WI38 (cell line): ENCODE data around the gene MIXL1.
"Not testable (repeated sequence)": the region's sequence is repeated elsewhere in the genome, so short reads cannot be mapped to it uniquely, and the experiment has no call there.

ENCODE experiments used
- H3K4me3 ChIP-seq: 2 replicates; pipeline ENCODE4 v1.5.1; 2011; ENCODE audit warnings: low read depth, mild to moderate bottlenecking, control low read depth, low read length
- TF ChIP-seq, protein P1 (sequence below): IDR thresholded peaks from 2 replicates; pipeline ENCODE4 v1.5.1; 2012; ENCODE audit warnings: low read depth, mild to moderate bottlenecking, control low read depth, low read length

Gene MIXL1

GRCh38 chr1:226255380-226255779 is 31.9 kb downstream of the MIXL1 start:
- H3K4me3 ChIP-seq, result no peak overlapping the region
- TF ChIP-seq, protein P1, sequence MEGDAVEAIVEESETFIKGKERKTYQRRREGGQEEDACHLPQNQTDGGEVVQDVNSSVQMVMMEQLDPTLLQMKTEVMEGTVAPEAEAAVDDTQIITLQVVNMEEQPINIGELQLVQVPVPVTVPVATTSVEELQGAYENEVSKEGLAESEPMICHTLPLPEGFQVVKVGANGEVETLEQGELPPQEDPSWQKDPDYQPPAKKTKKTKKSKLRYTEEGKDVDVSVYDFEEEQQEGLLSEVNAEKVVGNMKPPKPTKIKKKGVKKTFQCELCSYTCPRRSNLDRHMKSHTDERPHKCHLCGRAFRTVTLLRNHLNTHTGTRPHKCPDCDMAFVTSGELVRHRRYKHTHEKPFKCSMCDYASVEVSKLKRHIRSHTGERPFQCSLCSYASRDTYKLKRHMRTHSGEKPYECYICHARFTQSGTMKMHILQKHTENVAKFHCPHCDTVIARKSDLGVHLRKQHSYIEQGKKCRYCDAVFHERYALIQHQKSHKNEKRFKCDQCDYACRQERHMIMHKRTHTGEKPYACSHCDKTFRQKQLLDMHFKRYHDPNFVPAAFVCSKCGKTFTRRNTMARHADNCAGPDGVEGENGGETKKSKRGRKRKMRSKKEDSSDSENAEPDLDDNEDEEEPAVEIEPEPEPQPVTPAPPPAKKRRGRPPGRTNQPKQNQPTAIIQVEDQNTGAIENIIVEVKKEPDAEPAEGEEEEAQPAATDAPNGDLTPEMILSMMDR, result no peak

DNA sequence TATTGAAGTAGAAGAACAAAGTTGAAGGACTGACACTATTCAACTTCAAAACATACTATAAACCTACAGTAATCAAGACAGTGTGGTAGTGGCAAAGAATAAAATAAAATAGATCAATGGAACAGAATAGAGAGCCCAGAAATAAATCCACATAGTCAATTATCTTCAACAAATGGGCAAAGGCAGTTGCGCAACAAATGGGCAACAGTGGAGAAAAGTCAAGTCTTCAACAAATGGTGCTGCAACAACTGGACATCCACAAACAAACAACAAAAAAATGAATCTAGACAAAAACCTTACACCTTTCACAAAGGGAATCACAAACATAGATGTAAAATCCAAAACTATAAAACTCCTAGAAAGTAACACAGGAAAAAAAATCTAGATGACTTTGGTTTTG is 38.4 kb downstream of the MIXL1 start:
- no peak overlapping the region for H3K4me3 ChIP-seq
- TF ChIP-seq, protein P1, result no peak

DNA sequence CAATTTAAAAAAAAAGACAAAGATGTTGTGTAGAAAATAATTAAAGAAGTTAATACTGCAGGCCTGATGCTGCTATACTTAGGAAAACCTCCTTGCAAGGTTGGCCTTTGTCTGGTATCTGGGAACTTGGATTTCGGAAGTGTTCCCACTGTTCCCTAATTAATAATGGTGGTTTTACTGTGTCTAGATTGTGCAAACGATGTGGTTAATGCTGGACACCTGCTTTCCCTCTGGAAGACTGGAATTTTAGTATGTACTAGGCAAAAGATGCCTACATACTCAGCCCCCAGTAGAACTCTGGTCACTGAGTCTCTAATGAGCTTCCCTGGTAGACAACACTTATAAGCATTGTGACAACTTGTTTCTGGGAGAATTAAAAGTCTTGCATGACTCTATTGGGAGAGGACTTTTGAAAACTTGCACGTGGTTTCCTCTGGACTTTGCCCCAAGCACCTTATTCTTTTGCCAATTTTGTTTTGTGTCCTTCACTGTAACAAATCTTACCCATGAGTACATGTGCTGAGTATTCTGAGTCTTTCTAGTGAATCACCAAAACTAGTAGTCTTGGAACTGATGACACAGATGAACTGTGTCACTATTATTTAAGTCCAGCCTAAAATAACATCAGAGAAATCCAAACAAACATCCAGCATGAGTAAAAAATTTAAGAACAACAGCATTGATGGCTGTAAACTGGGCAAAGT is 45.1 kb downstream of the MIXL1 start:
- H3K4me3 ChIP-seq, result no peak overlapping the region
- TF ChIP-seq, protein P1, result no peak

DNA sequence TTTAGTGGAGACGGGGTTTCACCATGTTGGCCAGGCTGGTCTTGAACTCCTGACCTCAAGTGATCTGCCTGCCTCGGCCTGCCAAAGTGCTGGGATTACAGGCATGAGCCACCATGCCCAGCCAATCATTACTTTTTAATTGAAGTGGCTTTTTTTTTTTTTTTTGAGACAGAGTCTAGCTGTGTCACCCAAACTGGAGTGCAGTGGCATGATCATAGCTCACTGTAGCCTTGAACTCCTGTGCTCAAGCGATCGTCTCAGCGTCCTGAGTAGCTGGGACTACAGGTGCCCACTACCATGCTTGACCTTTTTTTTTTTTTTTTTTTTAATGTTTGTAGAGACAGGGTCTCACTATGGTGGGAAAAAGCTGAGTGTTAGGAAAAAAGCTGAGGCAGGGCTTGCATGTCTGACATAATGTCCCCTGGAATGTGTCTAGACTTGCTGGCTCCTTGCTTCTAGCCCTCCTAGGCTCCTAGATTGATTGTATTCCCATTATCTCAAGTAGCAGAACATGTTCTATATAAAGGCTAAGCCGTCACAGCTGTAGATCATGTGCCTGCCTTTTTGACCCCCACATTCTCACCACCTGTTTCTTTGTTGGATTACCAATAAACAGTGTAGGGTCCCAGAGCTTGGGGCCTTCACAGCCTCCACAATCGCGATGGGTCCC is 48.9 kb downstream of the MIXL1 start:
- H3K4me3 ChIP-seq, result not testable (repeated sequence)

GRCh38 chr1:226274138-226274537 is 50.7 kb downstream of the MIXL1 start:
- TF ChIP-seq, protein P1, result no peak

DNA sequence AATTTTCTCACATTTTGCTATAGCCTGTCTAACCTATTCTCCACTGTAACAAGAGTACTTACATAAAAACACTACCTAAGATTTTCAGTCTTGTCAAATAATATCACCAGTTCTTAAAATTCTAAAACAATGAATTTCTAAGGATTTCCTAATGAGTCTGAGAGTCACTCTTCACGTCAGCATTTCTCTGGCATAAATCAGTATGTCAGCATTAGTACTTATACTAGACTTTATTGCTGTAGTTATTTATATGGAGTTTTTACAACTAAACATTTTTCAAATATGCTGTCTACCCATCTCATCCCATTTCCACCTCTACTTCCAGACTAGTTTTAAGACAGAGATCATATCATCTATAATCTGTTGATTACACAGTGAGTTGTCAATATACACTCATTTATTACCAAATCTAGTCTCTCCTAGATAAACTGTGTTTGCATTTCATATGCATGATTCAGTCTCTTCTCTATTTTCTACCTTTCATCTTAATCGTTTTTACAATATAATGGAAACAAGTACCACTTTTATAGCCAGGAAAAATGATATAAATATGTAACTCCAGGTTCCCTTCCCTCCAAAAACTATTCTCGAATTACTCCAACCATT is 52.7 kb downstream of the MIXL1 start:
- H3K4me3 ChIP-seq, result no peak overlapping the region
- TF ChIP-seq, protein P1, result no peak

More at GRCh38 chr1:226274138-226274537, 50.7 kb downstream of the MIXL1 start:
- no peak overlapping the region for H3K4me3 ChIP-seq
